Chondrocyte (in vitro differentiated cells): ENCODE data around the gene SBF2. TPM values are rescaled to one million over a fixed set of nuclear protein-coding genes. Genes with fewer than 3 reads are reported as not detected.

Experiments used
- DNase-seq: peaks from one replicate; pipeline ENCODE4 v3.0.0; 2021; ENCODE audit warnings: mixed read lengths, low spot score
- H3K27ac Mint-ChIP-seq: one replicate; pipeline ENCODE4 v1.8.0; 2021; ENCODE audit warnings: mild to moderate bottlenecking, moderate library complexity, mixed read lengths; ENCODE audit not compliant: unreplicated experiment
- H3K27me3 Mint-ChIP-seq: 2 replicates; pipeline ENCODE4 v1.8.0; 2021; ENCODE audit warnings: low read depth, mixed read lengths
- H3K36me3 Mint-ChIP-seq: 2 replicates; pipeline ENCODE4 v1.8.0; 2021; ENCODE audit warnings: low read depth, mixed read lengths
- H3K4me1 Mint-ChIP-seq: 2 replicates; pipeline ENCODE4 v1.8.0; 2021; ENCODE audit warnings: low read depth, mild to moderate bottlenecking, mixed read lengths
- H3K4me3 Mint-ChIP-seq: one replicate; pipeline ENCODE4 v1.8.0; 2021; ENCODE audit warnings: mild to moderate bottlenecking, moderate library complexity, mixed read lengths; ENCODE audit not compliant: unreplicated experiment
- H3K9me3 Mint-ChIP-seq: 2 replicates; pipeline ENCODE4 v1.8.0; 2021; ENCODE audit warnings: low read depth, mixed read lengths
- CTCF ChIP-seq: fragments of 200-600 bp; sonication (generic); IDR thresholded peaks from 2 replicates; pipeline ENCODE4 v1.5.0; 2021; ENCODE audit warnings: antibody characterized with exemption, mild to moderate bottlenecking, moderate library complexity
- total RNA-seq: library from RNA; stranded (reverse); gene quantifications from 3 replicates; pipeline ENCODE4 v1.2.1, GENCODE V29; 2021

The SBF2 gene
- total RNA-seq, 1 donor from 2014 or later = 44.5 TPM

DNA sequence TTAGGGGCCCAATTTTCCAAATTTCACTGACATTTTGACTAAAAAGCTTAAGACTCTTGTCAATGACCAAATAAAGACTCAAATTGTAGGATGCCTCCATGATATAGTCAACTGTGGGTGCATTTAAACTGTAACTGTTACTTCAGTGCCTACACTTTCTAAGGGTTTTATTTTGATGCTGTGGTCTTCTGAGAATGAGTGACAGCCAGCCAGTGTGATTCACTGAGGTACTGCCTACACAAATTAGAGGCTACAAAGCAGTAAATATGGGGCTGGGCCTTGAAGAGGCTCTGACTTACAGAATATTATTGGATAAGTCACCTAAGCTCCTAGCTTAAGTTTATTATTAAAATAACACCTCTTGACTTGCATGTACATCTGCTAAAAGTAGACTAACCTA lies 419.6 kb downstream of the SBF2 start:
- no peak for DNase-seq
- Mint-ChIP-seq H3K27ac (no peak overlapping the region), H3K9me3 (peaks cover 19% of the 10 kb centered on the region), H3K27me3 (no peaks in the 10 kb centered on the region), H3K4me1 (no peaks in the 10 kb centered on the region), H3K4me3 (no peak overlapping the region), H3K36me3 (peaks cover 18% of the 10 kb centered on the region)
- no peak for TF ChIP-seq CTCF

GRCh38 chr11:9868641-9869040 lies 425.4 kb downstream of the SBF2 start:
- no peak for DNase-seq
- Mint-ChIP-seq H3K9me3 (peaks cover 28% of the 10 kb centered on the region), H3K4me1 (peaks cover 2% of the 10 kb centered on the region), H3K36me3 (peaks cover 11% of the 10 kb centered on the region), H3K4me3 (no peak overlapping the region), H3K27ac (no peak overlapping the region), H3K27me3 (no peaks in the 10 kb centered on the region)
- no peak for TF ChIP-seq CTCF

- peaks cover 38% of the 10 kb centered on the region for H3K4me1 Mint-ChIP-seq
- H3K4me3 Mint-ChIP-seq = no peak overlapping the region
- peaks cover 2% of the 10 kb centered on the region for H3K36me3 Mint-ChIP-seq
- no peaks in the 10 kb centered on the region for H3K27me3 Mint-ChIP-seq
- H3K27ac Mint-ChIP-seq = peak overlapping the region; percentile 54
- no peak for DNase-seq
- peaks cover 9% of the 10 kb centered on the region for H3K9me3 Mint-ChIP-seq
- no peak for TF ChIP-seq CTCF
Measured at GRCh38 chr11:9862981-9863380, 431.0 kb downstream of the SBF2 start.

DNA sequence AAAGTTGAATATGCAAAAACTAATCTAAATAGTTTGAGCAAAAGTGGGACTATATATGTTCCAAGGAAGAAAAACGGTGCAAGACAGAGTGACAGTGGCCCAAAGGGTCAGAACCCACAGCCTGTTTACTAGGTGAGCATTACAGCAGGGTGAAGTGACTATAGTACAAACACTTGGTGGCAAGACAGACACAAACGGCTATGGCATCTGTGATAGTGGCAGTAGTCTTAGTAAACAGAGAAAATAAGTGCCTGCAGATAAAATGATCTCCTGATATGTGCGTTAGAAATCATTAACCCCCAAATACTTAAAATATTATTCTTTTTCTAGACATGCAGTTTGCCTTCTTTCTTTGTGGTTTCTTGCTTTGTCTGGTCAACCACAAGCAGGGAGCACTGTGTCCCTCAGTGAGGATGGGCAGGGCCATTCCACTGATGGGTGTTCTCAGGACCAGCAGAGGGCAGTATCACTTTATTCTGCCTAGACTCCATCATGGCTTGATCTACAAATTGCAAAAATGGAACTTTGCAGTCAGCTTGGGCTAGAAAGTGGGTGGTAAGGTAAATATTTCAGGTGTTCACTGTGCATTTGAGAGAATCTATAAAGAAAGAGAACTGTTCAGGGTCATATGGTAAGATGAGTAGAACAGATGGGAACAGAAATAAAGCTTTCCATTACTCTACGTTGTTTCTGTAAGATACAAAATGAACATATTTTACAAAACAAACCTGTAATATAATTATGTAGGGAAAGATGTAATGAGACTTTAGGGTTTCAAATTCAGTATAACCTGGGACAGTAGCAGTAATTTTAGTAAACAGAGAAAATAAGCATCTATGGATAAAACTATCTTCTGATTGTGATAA lies 431.9 kb downstream of the SBF2 start:
- Mint-ChIP-seq H3K4me3 (no peak overlapping the region), H3K27ac (no peak overlapping the region)
- DNase-seq = no peak

More for the DNA sequence above, 431.9 kb downstream of the SBF2 start:
- no peaks in the 10 kb centered on the region for H3K36me3 Mint-ChIP-seq
- no peaks in the 10 kb centered on the region for H3K27me3 Mint-ChIP-seq
- H3K4me1 Mint-ChIP-seq = peaks cover 40% of the 10 kb centered on the region
- TF ChIP-seq CTCF = peak; percentile 86
- H3K9me3 Mint-ChIP-seq = peaks cover 7% of the 10 kb centered on the region
